ENCODE data around the gene LIN7A. TPM values are rescaled to one million over a fixed set of nuclear protein-coding genes. Genes with fewer than 3 reads are reported as not detected.

The LIN7A gene
- polyA plus RNA-seq, 1 donor = 10.1 TPM

Other genes starting within 250 kb of the LIN7A start
- gene MYF6, start 230.3 kb downstream of the LIN7A start, polyA plus RNA-seq = 0.21 TPM
- 0.07 TPM for gene MYF5, start 221.0 kb downstream of the LIN7A start, polyA plus RNA-seq
- gene ACSS3, start 140.1 kb upstream of the LIN7A start, polyA plus RNA-seq = 6.0 TPM